ENCODE data around the gene RHOH. TPM values are rescaled to one million over a fixed set of nuclear protein-coding genes. Genes with fewer than 3 reads are reported as not detected.

RHOH gene
- total RNA-seq, 4 donors from 2014 or later = 0.91 to 3.5 (median 1.5) TPM

GRCh38 chr4:40221744-40222143, 24.9 kb downstream of the RHOH start:
- no peak for DNase-seq (ENCODE audit: low spot score in 2 of 2)
- H3K27ac ChIP-seq = no peak overlapping the region
- TF ChIP-seq CTCF (IDR thresholded peaks at IDR 0.05) = no peak
- no peak for TF ChIP-seq POLR2A (IDR thresholded peaks at IDR 0.05)
- TF ChIP-seq POLR2AphosphoS5 (IDR thresholded peaks at IDR 0.05) = no peak
- no peak for TF ChIP-seq EP300 (IDR thresholded peaks at IDR 0.05)
- no peaks in the 10 kb centered on the region for H3K27me3 ChIP-seq
- H3K36me3 ChIP-seq = no peaks in the 10 kb centered on the region
- H3K4me3 ChIP-seq = no peak overlapping the region
- H3K4me1 ChIP-seq = no peaks in the 10 kb centered on the region
- H3K9me3 ChIP-seq = no peaks in the 10 kb centered on the region
- 74% methylated on average over 1 of the region's 1 CpG for WGBS

GRCh38 chr4:40223343-40223742, 26.5 kb downstream of the RHOH start:
- Histone ChIP-seq H3K36me3 (no peaks in the 10 kb centered on the region), H3K27me3 (no peaks in the 10 kb centered on the region), H3K27ac (no peak overlapping the region), H3K4me1 (no peaks in the 10 kb centered on the region), H3K4me3 (no peak overlapping the region), H3K9me3 (no peaks in the 10 kb centered on the region)
- no peak for DNase-seq (ENCODE audit: low spot score in 2 of 2)
- WGBS = 96% methylated on average over 1 of the region's 1 CpG
- TF ChIP-seq CTCF (IDR thresholded peaks at IDR 0.05) (no peak), POLR2AphosphoS5 (IDR thresholded peaks at IDR 0.05) (no peak), EP300 (IDR thresholded peaks at IDR 0.05) (no peak), POLR2A (IDR thresholded peaks at IDR 0.05) (no peak)

- 76% methylated on average over 5 of the region's 5 CpGs for WGBS
- DNase-seq (ENCODE audit: low spot score in 2 of 2) = no peak
- Histone ChIP-seq H3K27ac (no peak overlapping the region), H3K4me1 (no peaks in the 10 kb centered on the region), H3K9me3 (no peaks in the 10 kb centered on the region), H3K27me3 (no peaks in the 10 kb centered on the region), H3K4me3 (no peak overlapping the region), H3K36me3 (no peaks in the 10 kb centered on the region)
- TF ChIP-seq EP300 (IDR thresholded peaks at IDR 0.05) (no peak), CTCF (IDR thresholded peaks at IDR 0.05) (no peak)
These were observed 27.6 kb downstream of the RHOH start for GRCh38 chr4:40224432-40224831.

- 91% methylated on average over 5 of the region's 5 CpGs for WGBS
- TF ChIP-seq POLR2AphosphoS5 (IDR thresholded peaks at IDR 0.05) (no peak), POLR2A (IDR thresholded peaks at IDR 0.05) (no peak), EP300 (IDR thresholded peaks at IDR 0.05) (no peak), CTCF (IDR thresholded peaks at IDR 0.05) (no peak)
- Histone ChIP-seq H3K9me3 (no peaks in the 10 kb centered on the region), H3K4me3 (no peak overlapping the region), H3K4me1 (no peaks in the 10 kb centered on the region), H3K27ac (no peak overlapping the region), H3K36me3 (no peaks in the 10 kb centered on the region), H3K27me3 (no peaks in the 10 kb centered on the region)
- no peak for DNase-seq (ENCODE audit: low spot score in 2 of 2)
These were observed 28.7 kb downstream of the RHOH start for GRCh38 chr4:40225497-40225896.

GRCh38 chr4:40227284-40227683, 30.5 kb downstream of the RHOH start:
- Histone ChIP-seq H3K4me1 (no peaks in the 10 kb centered on the region), H3K4me3 (no peak overlapping the region), H3K27ac (no peak overlapping the region), H3K36me3 (no peaks in the 10 kb centered on the region), H3K9me3 (no peaks in the 10 kb centered on the region), H3K27me3 (no peaks in the 10 kb centered on the region)
- TF ChIP-seq POLR2A (IDR thresholded peaks at IDR 0.05) (no peak), CTCF (IDR thresholded peaks at IDR 0.05) (no peak), EP300 (IDR thresholded peaks at IDR 0.05) (no peak), POLR2AphosphoS5 (IDR thresholded peaks at IDR 0.05) (no peak)
- 44% methylated on average over 2 of the region's 2 CpGs for whole genome bisulfite sequencing
- no peak for DNase-seq (ENCODE audit: low spot score in 2 of 2)

Data from suprapubic skin (tissue), 4 donors.